Neural cell (in vitro differentiated cells): Measurements from ENCODE around the gene GLE1. TPM values are rescaled to one million over a fixed set of nuclear protein-coding genes. Genes with fewer than 3 reads are reported as not detected.

Experiments used
- H2AFZ ChIP-seq: fragments of 200-600, 300-800 bp; sonication (generic), shearing (Covaris generic); 2 replicates; pipeline ENCODE4 v1.6.0; 2014; ENCODE audit warnings: low read depth, mild to moderate bottlenecking, antibody characterized with exemption, low read length, moderate library complexity
- H3F3A ChIP-seq: fragments of 200-600 bp; shearing (Covaris generic); 2 replicates; pipeline ENCODE4 v1.6.1; 2016; ENCODE audit warnings: mild to moderate bottlenecking, moderate library complexity, mixed read lengths, antibody characterized with exemption, low read length; ENCODE audit not compliant: insufficient read depth, poor library complexity, severe bottlenecking
- H3K27ac ChIP-seq: fragments of 200-600, 300-800 bp; sonication (generic), shearing (Covaris generic); 2 replicates; pipeline ENCODE4 v1.5.1; 2014; ENCODE audit warnings: mild to moderate bottlenecking, low read length, moderate library complexity
- H3K27me3 ChIP-seq: fragments of 300-800, 200-600 bp; sonication (generic), shearing (Covaris generic); 2 replicates; pipeline ENCODE4 v1.6.0; 2014; ENCODE audit warnings: mild to moderate bottlenecking, low read depth, low read length, moderate library complexity; ENCODE audit not compliant: insufficient read depth
- H3K36me3 ChIP-seq: fragments of 300-800, 200-600 bp; sonication (generic), shearing (Covaris generic); 2 replicates; pipeline ENCODE4 v1.5.1; 2014; ENCODE audit warnings: mild to moderate bottlenecking, antibody characterized with exemption, low read length, moderate library complexity; ENCODE audit not compliant: insufficient read depth
- H3K4me2 ChIP-seq: fragments of 300-800, 200-600 bp; sonication (generic), shearing (Covaris generic); 2 replicates; pipeline ENCODE4 v1.6.0; 2014; ENCODE audit warnings: mild to moderate bottlenecking, low read length
- H3K4me3 ChIP-seq: fragments of 300-800, 200-600 bp; sonication (generic), shearing (Covaris generic); 2 replicates; pipeline ENCODE4 v1.5.1; 2014; ENCODE audit warnings: mild to moderate bottlenecking, low read length, moderate library complexity
- H3K79me2 ChIP-seq: fragments of 200-600 bp; shearing (Covaris generic); replicated peaks from 2 replicates; pipeline ENCODE4 v1.6.0; 2014; ENCODE audit warnings: mild to moderate bottlenecking, low read length, moderate library complexity; ENCODE audit not compliant: insufficient read depth
- H3K9ac ChIP-seq: fragments of 300-800, 200-600 bp; sonication (generic), shearing (Covaris generic); 2 replicates; pipeline ENCODE4 v1.6.1; 2016; ENCODE audit warnings: mild to moderate bottlenecking, low read length, mixed read lengths
- H3K9me2 ChIP-seq: fragments of 200-600 bp; shearing (Covaris generic); 2 replicates; pipeline ENCODE4 v1.6.1; 2016; ENCODE audit warnings: mild to moderate bottlenecking, low read length, mixed read lengths; ENCODE audit not compliant: insufficient read depth
- H3K9me3 ChIP-seq: fragments of 200-600, 300-800 bp; sonication (generic), shearing (Covaris generic); 2 replicates; pipeline ENCODE4 v1.6.1; 2016; ENCODE audit warnings: mild to moderate bottlenecking, mixed run types, low read length, moderate library complexity, mixed read lengths
- H4K20me1 ChIP-seq: fragments of 200-600 bp; shearing (Covaris generic); 2 replicates; pipeline ENCODE4 v1.6.1; 2016; ENCODE audit warnings: mild to moderate bottlenecking, mixed run types; ENCODE audit not compliant: insufficient read depth
- CTCF ChIP-seq: fragments of 450-650 bp; IDR thresholded peaks from 2 replicates; pipeline ENCODE4 v1.5.1; 2014; ENCODE audit warnings: antibody characterized with exemption, mild to moderate bottlenecking, moderate library complexity; ENCODE audit not compliant: poor library complexity, severe bottlenecking
- EP300 ChIP-seq: fragments of 450-650 bp; conservative IDR thresholded peaks from 2 replicates; pipeline ENCODE4 v1.6.1; 2014; ENCODE audit warnings: antibody characterized with exemption, mild to moderate bottlenecking, moderate library complexity; ENCODE audit not compliant: poor library complexity, severe bottlenecking
- EZH2 ChIP-seq: fragments of 200-600, 300-800 bp; shearing (Covaris generic), sonication (generic); IDR thresholded peaks from 2 replicates; pipeline ENCODE4 v1.6.1; 2014; ENCODE audit warnings: antibody characterized with exemption, low read length, borderline replicate concordance, mild to moderate bottlenecking; ENCODE audit not compliant: insufficient read depth, poor library complexity, severe bottlenecking
- MXI1 ChIP-seq: fragments of 450-650 bp; conservative IDR thresholded peaks from 2 replicates; pipeline ENCODE4 v1.6.1; 2014; ENCODE audit warnings: antibody characterized with exemption, mild to moderate bottlenecking; ENCODE audit not compliant: poor library complexity, severe bottlenecking
- POLR2AphosphoS5 ChIP-seq: IDR thresholded peaks from 2 replicates; pipeline ENCODE4 v1.6.1; 2012
- RAD21 ChIP-seq: fragments of 450-650 bp; conservative IDR thresholded peaks from 2 replicates; pipeline ENCODE4 v1.6.1; 2014; ENCODE audit warnings: antibody characterized with exemption, mild to moderate bottlenecking, moderate library complexity
- REST ChIP-seq: IDR thresholded peaks from 2 replicates; pipeline ENCODE4 v1.6.1; 2012; ENCODE audit warnings: borderline replicate concordance
- SMC3 ChIP-seq: fragments of 450-650 bp; conservative IDR thresholded peaks from 2 replicates; pipeline ENCODE4 v1.6.1; 2014; ENCODE audit warnings: antibody characterized with exemption, mild to moderate bottlenecking, moderate library complexity; ENCODE audit not compliant: poor library complexity
- TAF1 ChIP-seq: IDR thresholded peaks from 2 replicates; pipeline ENCODE4 v1.6.1; 2012; ENCODE audit warnings: low read depth
- polyA plus RNA-seq: library from polyadenylated mRNA; depleted of rRNA; stranded (reverse); fragments of >200 nt; gene quantifications from 2 replicates; pipeline ENCODE4 v1.2.3, GENCODE V29; 2014

Gene GLE1
- polyA plus RNA-seq, 1 donor from 2014 or later = 29.6 TPM

- Histone ChIP-seq H3K79me2 (peaks cover 67% of the 10 kb centered on the region), H3K9ac (peak overlapping the region; percentile 98), H3K9me2 (no peaks in the 10 kb centered on the region), H3K27ac (peak overlapping the region; percentile 92), H3K4me2 (peak overlapping the region; percentile 96), H3K36me3 (no peaks in the 10 kb centered on the region), H4K20me1 (peaks cover 18% of the 10 kb centered on the region), H3K4me3 (peak overlapping the region; percentile 98), H3K27me3 (no peaks in the 10 kb centered on the region), H3F3A (peaks cover 12% of the 10 kb centered on the region), H2AFZ (no peak overlapping the region), H3K9me3 (no peaks in the 10 kb centered on the region)
- TF ChIP-seq RAD21 = no peak
- TF ChIP-seq MXI1 = no peak
- TF ChIP-seq CTCF = peak; percentile 39
- no peak for TF ChIP-seq EZH2
- TF ChIP-seq POLR2AphosphoS5 = peak; percentile 51
- TF ChIP-seq REST = peak; percentile 52
- no peak for TF ChIP-seq TAF1
- TF ChIP-seq SMC3 = no peak
- no peak for TF ChIP-seq EP300
Measured at GRCh38 chr9:128554155-128554862, 49.8 kb downstream of the GLE1 start.

- TF ChIP-seq CTCF = no peak
- TF ChIP-seq EZH2 = no peak
- TF ChIP-seq SMC3 = no peak
- TF ChIP-seq MXI1 = no peak
- TF ChIP-seq TAF1 = no peak
- no peak for TF ChIP-seq RAD21
- no peak for TF ChIP-seq EP300
- no peak for TF ChIP-seq POLR2AphosphoS5
- no peak for TF ChIP-seq REST
- no peaks in the 10 kb centered on the region for H3K9me3 ChIP-seq
- H3K9me2 ChIP-seq = no peaks in the 10 kb centered on the region
- H3K9ac ChIP-seq = peak overlapping the region; percentile 98
- H3K4me3 ChIP-seq = peak overlapping the region; percentile 98
- H3K4me2 ChIP-seq = peak overlapping the region; percentile 96
- H3F3A ChIP-seq = peaks cover 12% of the 10 kb centered on the region
- H3K27ac ChIP-seq = peak overlapping the region; percentile 92
- peaks cover 18% of the 10 kb centered on the region for H4K20me1 ChIP-seq
- no peaks in the 10 kb centered on the region for H3K36me3 ChIP-seq
- peaks cover 70% of the 10 kb centered on the region for H3K79me2 ChIP-seq
- H2AFZ ChIP-seq = no peak overlapping the region
- H3K27me3 ChIP-seq = no peaks in the 10 kb centered on the region
Measured at GRCh38 chr9:128555180-128555721, 50.7 kb downstream of the GLE1 start.
